Measurements from ENCODE around the gene PCDHGC5. TPM values are rescaled to one million over a fixed set of nuclear protein-coding genes. Genes with fewer than 3 reads are reported as not detected.

The PCDHGC5 gene
- total RNA-seq, 1 donor from 2014 or later: 2.1 TPM

DNA sequence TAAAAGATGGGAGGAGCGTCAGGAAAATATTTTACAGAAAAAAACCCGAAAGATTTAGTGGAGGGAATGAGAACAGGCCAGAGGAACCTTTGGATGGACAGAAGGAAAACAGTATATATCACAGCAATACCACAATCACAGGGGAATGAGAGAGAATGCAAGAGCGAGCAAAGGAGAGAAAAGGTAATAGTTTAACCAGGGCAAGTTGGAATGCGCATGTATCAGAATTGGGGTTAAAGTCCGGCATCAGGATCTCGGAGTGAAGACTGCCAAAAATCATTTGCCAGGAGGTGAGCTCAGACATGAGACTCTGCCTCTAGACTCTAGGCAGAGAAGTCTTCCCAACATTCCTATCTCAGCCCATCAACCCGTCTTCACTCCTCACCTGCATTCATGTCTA is 36.8 kb downstream of the PCDHGC5 start:
- Histone ChIP-seq H3K27me3 (ENCODE audit: control insufficient read depth in 3 of 3, insufficient read depth in 3 of 3, low read length in 3 of 3) (no peaks in the 10 kb centered on the region), H3K27ac (ENCODE audit: low read depth, low read length) (peak overlapping the region; percentile 59), H3K4me3 (ENCODE audit: low read length in 3 of 3) (no peak overlapping the region), H3K36me3 (ENCODE audit: control insufficient read depth in 3 of 3, insufficient read depth in 3 of 3, low read length in 3 of 3) (peaks cover 24 to 48% (median 39%) of the 10 kb centered on the region in 3 donors), H3K4me1 (ENCODE audit: control insufficient read depth in 3 of 3, insufficient read depth in 3 of 3, low read length in 3 of 3) (peaks cover 61 to 66% (median 65%) of the 10 kb centered on the region in 3 donors), H3K9me3 (ENCODE audit: control insufficient read depth in 3 of 3, low read length in 3 of 3) (no peaks in the 10 kb centered on the region), H3K9ac (ENCODE audit: low read depth in 1 of 3, low read length in 3 of 3) (no peak overlapping the region)

DNA sequence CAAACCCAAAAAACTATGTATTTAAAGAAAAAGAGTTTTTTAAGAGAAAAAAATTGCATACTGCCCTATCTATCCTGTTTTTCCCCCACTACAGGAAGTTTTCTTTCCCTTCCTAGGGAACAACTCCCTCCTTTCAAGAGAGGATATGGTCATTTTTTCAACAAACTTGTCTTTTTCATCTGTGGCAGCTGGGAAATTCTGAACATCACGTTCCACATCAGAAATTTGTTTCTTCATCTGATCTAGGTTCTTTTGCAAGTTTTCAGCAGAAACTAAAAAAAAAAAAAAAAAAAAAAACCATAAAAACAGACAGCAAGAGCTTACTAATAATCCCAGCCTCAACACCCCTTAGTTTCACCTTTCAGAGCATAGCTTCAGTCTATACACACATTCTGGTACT is 38.5 kb downstream of the PCDHGC5 start:
- Histone ChIP-seq H3K9ac (ENCODE audit: low read depth in 1 of 3, low read length in 3 of 3) (no peak overlapping the region), H3K9me3 (ENCODE audit: control insufficient read depth in 3 of 3, low read length in 3 of 3) (no peaks in the 10 kb centered on the region), H3K27ac (ENCODE audit: low read depth, low read length) (no peak overlapping the region), H3K4me1 (ENCODE audit: control insufficient read depth in 3 of 3, insufficient read depth in 3 of 3, low read length in 3 of 3) (peaks cover 43 to 48% (median 48%) of the 10 kb centered on the region in 3 donors), H3K27me3 (ENCODE audit: control insufficient read depth in 3 of 3, insufficient read depth in 3 of 3, low read length in 3 of 3) (no peaks in the 10 kb centered on the region), H3K36me3 (ENCODE audit: control insufficient read depth in 3 of 3, insufficient read depth in 3 of 3, low read length in 3 of 3) (peaks cover 25 to 58% (median 42%) of the 10 kb centered on the region in 3 donors), H3K4me3 (ENCODE audit: low read length in 3 of 3) (no peak overlapping the region)

DNA sequence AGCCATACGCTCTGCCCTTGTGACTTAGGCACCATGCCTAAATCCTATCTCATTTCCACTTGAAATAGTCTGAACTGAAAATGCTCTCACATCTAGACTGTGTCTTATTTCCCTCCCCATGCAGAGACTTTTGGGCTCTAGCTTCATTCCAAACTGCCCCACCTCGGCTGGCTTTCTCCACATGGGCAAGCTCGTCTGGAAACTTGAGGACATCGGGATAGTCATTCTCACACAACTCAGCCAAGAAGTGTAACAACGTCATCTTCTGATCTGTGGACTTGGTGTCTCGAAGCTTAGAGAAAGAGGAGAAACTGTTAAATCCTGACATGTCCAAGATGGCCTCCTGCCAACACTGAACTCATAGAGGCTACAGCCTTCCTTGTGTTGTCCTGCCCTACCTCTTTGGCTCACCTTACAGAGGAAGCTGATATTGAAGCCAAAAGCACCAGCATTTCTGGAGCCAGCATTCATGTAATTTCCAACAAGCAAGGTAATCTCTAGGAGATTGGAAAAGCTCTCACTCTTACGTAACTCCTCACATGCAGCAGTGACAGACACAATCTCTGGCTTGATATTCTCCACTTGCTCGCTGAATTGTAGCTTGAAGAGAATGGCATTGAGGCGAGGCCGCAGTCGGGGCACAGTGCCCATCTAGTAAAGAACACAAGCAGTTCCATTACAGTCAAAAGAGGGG is 39.6 kb downstream of the PCDHGC5 start:
- H3K27ac ChIP-seq (ENCODE audit: low read depth, low read length): peak overlapping the region; percentile 80
- H3K4me3 ChIP-seq (ENCODE audit: low read length in 3 of 3): no peak overlapping the region
- H3K4me1 ChIP-seq (ENCODE audit: control insufficient read depth in 3 of 3, insufficient read depth in 3 of 3, low read length in 3 of 3): peaks cover 35 to 39% (median 38%) of the 10 kb centered on the region in 3 donors
- no peaks in the 10 kb centered on the region for H3K9me3 ChIP-seq (ENCODE audit: control insufficient read depth in 3 of 3, low read length in 3 of 3)
- H3K9ac ChIP-seq (ENCODE audit: low read depth in 1 of 3, low read length in 3 of 3): peak overlapping the region in 2 of 3 donors; percentile 40 to 60
- peaks cover 29 to 61% (median 38%) of the 10 kb centered on the region in 3 donors for H3K36me3 ChIP-seq (ENCODE audit: control insufficient read depth in 3 of 3, insufficient read depth in 3 of 3, low read length in 3 of 3)
- H3K27me3 ChIP-seq (ENCODE audit: control insufficient read depth in 3 of 3, insufficient read depth in 3 of 3, low read length in 3 of 3): no peaks in the 10 kb centered on the region

DNA sequence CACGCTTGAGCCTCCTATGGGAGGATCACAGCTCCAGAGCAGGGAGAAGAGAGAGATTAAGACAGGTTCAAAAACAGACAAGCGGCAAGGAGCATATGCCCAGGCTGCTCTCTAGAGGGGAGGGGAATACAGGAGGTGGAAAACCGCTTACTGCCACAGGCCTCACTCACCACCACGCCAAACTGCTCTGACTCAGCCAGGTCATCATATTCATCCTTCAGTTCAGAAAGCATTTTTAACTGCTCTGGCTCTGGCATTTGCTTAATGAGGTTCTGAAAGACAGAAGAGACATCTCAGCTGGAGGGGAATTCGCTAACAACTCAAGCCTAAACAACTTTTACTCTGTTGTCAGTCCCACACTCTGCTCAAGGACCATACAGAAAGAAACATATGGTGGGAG is 40.1 kb downstream of the PCDHGC5 start:
- Histone ChIP-seq H3K27me3 (ENCODE audit: control insufficient read depth in 3 of 3, insufficient read depth in 3 of 3, low read length in 3 of 3) (no peaks in the 10 kb centered on the region), H3K9ac (ENCODE audit: low read depth in 1 of 3, low read length in 3 of 3) (peak overlapping the region; percentile 28 to 60 (median 60)), H3K4me1 (ENCODE audit: control insufficient read depth in 3 of 3, insufficient read depth in 3 of 3, low read length in 3 of 3) (peaks cover 32 to 35% (median 34%) of the 10 kb centered on the region in 3 donors), H3K27ac (ENCODE audit: low read depth, low read length) (peak overlapping the region; percentile 80), H3K9me3 (ENCODE audit: control insufficient read depth in 3 of 3, low read length in 3 of 3) (no peaks in the 10 kb centered on the region), H3K36me3 (ENCODE audit: control insufficient read depth in 3 of 3, insufficient read depth in 3 of 3, low read length in 3 of 3) (peaks cover 32 to 60% (median 34%) of the 10 kb centered on the region in 3 donors), H3K4me3 (ENCODE audit: low read length in 3 of 3) (no peak overlapping the region)

DNA sequence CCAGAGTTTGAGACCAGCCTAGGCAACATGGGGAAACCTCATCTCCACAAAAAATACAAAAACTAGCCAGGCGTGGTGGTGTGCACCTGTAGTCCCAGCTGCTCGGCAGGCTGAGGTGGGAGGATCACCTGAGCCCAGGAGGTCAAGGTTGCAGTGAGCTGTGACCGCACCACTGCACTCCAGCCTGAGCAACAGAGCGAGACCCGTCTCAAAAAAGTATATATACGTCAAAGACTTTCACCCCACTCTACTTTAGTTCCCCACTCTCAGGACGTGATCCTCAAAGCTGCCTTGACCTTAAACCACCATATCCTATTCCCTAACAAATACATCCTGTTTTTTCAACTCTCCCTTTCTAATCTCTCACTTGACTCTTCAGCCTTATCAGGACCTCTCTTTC is 41.0 kb downstream of the PCDHGC5 start:
- Histone ChIP-seq H3K9ac (ENCODE audit: low read depth in 1 of 3, low read length in 3 of 3) (no peak overlapping the region), H3K4me1 (ENCODE audit: control insufficient read depth in 3 of 3, insufficient read depth in 3 of 3, low read length in 3 of 3) (peaks cover 23 to 26% (median 25%) of the 10 kb centered on the region in 3 donors), H3K4me3 (ENCODE audit: low read length in 3 of 3) (no peak overlapping the region), H3K27ac (ENCODE audit: low read depth, low read length) (peak overlapping the region; percentile 80), H3K36me3 (ENCODE audit: control insufficient read depth in 3 of 3, insufficient read depth in 3 of 3, low read length in 3 of 3) (peaks cover 30 to 62% (median 36%) of the 10 kb centered on the region in 3 donors), H3K9me3 (ENCODE audit: control insufficient read depth in 3 of 3, low read length in 3 of 3) (no peaks in the 10 kb centered on the region), H3K27me3 (ENCODE audit: control insufficient read depth in 3 of 3, insufficient read depth in 3 of 3, low read length in 3 of 3) (no peaks in the 10 kb centered on the region)

DNA sequence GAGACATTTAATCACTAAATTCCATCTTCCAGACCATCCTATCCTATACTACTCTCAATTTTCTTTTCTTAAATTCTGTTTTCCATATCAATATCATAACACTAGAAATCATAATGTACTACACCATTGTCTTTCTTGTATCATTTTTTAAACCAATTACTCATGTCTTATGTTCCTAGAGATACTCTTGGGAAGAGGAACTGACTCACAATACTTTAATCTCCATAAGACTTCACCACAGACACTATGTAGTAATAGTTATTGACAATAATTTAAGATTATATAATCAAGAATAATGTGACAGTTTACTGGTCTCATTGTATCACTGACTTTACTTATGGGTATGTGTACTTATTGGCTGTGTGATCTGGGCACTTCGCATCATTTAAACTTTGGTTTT is 43.8 kb downstream of the PCDHGC5 start:
- no peak overlapping the region for H3K9ac ChIP-seq (ENCODE audit: low read depth in 1 of 3, low read length in 3 of 3)
- peaks cover 18 to 40% (median 20%) of the 10 kb centered on the region in 3 donors for H3K36me3 ChIP-seq (ENCODE audit: control insufficient read depth in 3 of 3, insufficient read depth in 3 of 3, low read length in 3 of 3)
- H3K9me3 ChIP-seq (ENCODE audit: control insufficient read depth in 3 of 3, low read length in 3 of 3): no peaks in the 10 kb centered on the region
- H3K27ac ChIP-seq (ENCODE audit: low read depth, low read length): no peak overlapping the region
- H3K4me3 ChIP-seq (ENCODE audit: low read length in 3 of 3): no peak overlapping the region
- peaks cover 16 to 21% (median 19%) of the 10 kb centered on the region in 3 donors for H3K4me1 ChIP-seq (ENCODE audit: control insufficient read depth in 3 of 3, insufficient read depth in 3 of 3, low read length in 3 of 3)
- H3K27me3 ChIP-seq (ENCODE audit: control insufficient read depth in 3 of 3, insufficient read depth in 3 of 3, low read length in 3 of 3): no peaks in the 10 kb centered on the region

DNA sequence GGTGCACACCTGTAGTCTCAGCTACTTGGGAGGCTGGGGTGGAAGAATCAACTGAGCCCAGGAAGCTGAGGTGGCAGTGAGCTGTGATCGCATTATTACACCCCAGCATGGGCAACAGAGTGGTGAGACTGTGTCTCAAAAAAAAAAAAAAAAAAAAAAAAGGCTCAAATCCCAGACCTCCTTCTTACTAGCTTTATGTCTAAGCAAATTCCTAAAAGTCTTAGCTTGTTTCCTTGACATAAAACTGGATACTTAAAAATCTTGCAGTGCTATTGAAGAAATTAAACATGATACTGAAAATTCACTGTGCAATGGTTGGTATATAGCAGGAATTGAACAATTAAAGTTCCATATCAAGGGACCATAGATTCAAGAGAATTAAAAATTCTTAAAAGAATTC is 45.0 kb downstream of the PCDHGC5 start:
- Histone ChIP-seq H3K9me3 (ENCODE audit: control insufficient read depth in 3 of 3, low read length in 3 of 3) (no peaks in the 10 kb centered on the region), H3K36me3 (ENCODE audit: control insufficient read depth in 3 of 3, insufficient read depth in 3 of 3, low read length in 3 of 3) (peaks cover 14 to 30% (median 14%) of the 10 kb centered on the region in 3 donors), H3K27ac (ENCODE audit: low read depth, low read length) (no peak overlapping the region), H3K4me1 (ENCODE audit: control insufficient read depth in 3 of 3, insufficient read depth in 3 of 3, low read length in 3 of 3) (peaks cover 8 to 12% (median 11%) of the 10 kb centered on the region in 3 donors), H3K27me3 (ENCODE audit: control insufficient read depth in 3 of 3, insufficient read depth in 3 of 3, low read length in 3 of 3) (no peaks in the 10 kb centered on the region), H3K4me3 (ENCODE audit: low read length in 3 of 3) (no peak overlapping the region), H3K9ac (ENCODE audit: low read depth in 1 of 3, low read length in 3 of 3) (no peak overlapping the region)

DNA sequence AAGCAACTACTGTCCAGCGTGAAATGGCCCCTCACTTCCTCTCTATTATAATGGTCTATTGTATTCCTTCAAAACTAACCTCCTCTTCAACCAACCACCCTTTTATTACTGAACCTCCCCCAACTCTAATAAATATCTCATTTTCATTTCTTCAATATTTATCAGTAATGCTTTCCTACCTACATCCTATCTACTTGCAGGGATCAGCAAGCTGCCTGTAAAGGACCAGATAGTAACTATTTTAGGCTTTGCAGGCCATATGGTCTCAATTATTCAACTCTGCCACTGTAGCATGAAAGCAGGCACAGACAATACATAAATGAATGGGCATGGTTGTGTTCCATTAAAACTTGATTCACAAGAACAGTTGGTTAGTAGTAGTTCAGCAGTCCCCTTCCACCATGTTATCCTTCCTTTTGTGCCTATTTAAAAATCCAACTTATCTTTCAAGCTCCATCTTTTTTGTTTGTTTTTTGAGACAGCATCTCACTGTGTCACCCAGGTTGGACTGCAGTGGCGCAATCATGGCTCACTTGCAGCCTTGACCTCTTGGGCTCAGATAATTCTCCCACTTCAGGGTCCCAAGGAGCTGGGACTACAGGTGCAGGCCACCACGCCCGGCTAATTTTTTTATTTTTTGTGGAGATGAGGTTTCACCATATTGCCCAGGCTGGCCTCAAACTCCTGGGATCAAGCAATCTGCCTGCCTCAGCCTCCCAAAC is 45.8 kb downstream of the PCDHGC5 start:
- Histone ChIP-seq H3K27ac (ENCODE audit: low read depth, low read length) (no peak overlapping the region), H3K4me1 (ENCODE audit: control insufficient read depth in 3 of 3, insufficient read depth in 3 of 3, low read length in 3 of 3) (peaks cover under 1 to 5% (median 3%) of the 10 kb centered on the region in 3 donors), H3K9ac (ENCODE audit: low read depth in 1 of 3, low read length in 3 of 3) (no peak overlapping the region), H3K4me3 (ENCODE audit: low read length in 3 of 3) (no peak overlapping the region), H3K9me3 (ENCODE audit: control insufficient read depth in 3 of 3, low read length in 3 of 3) (no peaks in the 10 kb centered on the region), H3K27me3 (ENCODE audit: control insufficient read depth in 3 of 3, insufficient read depth in 3 of 3, low read length in 3 of 3) (no peaks in the 10 kb centered on the region), H3K36me3 (ENCODE audit: control insufficient read depth in 3 of 3, insufficient read depth in 3 of 3, low read length in 3 of 3) (peaks cover 10 to 28% (median 14%) of the 10 kb centered on the region in 3 donors)
